Gastrocnemius medialis (tissue), 4 donors: ENCODE data around the gene DPYD. TPM values are rescaled to one million over a fixed set of nuclear protein-coding genes. Genes with fewer than 3 reads are reported as not detected.

Experiments
- ATAC-seq, 2 donors: fragments of 150-250 bp; one replicate each; pipeline ENCODE4 v1.9.1; 2016
- DNase-seq, 2 donors: peaks; one replicate each; pipeline ENCODE4 v3.0.0-alpha.2; 2019
- H3K27ac ChIP-seq, 4 donors: fragments of 200-600 bp; sonication (generic); 1 replicate in 1 of 4; 2 replicates in 3 of 4; pipeline ENCODE4 v1.5.1; 2016 to 2018; ENCODE audit warnings: mild to moderate bottlenecking in 2 of 4, moderate library complexity in 1 of 4
- H3K27me3 ChIP-seq, 3 donors: fragments of 200-600 bp; sonication (generic) in 2 of 3; 1 replicate in 1 of 3; 2 replicates in 2 of 3; pipeline versions ENCODE4 v1.5.1 to v1.6.0; 2016 to 2019; ENCODE audit warnings: mild to moderate bottlenecking in 1 of 3, moderate library complexity in 1 of 3
- H3K36me3 ChIP-seq, 2 donors: fragments of 200-600 bp; sonication (generic) in 1 of 2; one replicate each; pipeline ENCODE4 v1.5.1; 2017 to 2018
- H3K4me1 ChIP-seq, 2 donors: fragments of 200-600 bp; sonication (generic) in 1 of 2; one replicate each; pipeline ENCODE4 v1.5.1; 2016 to 2017; ENCODE audit warnings: mild to moderate bottlenecking in 2 of 2
- H3K4me3 ChIP-seq, 4 donors: fragments of 200-600 bp; sonication (generic) in 3 of 4; 1 replicate in 1 of 4; 2 replicates in 3 of 4; pipeline ENCODE4 v1.5.1; 2016 to 2019; ENCODE audit warnings: mild to moderate bottlenecking in 2 of 4
- H3K9me3 ChIP-seq, 3 donors: fragments of 200-600 bp; sonication (generic) in 2 of 3; 1 replicate in 1 of 3; 2 replicates in 2 of 3; pipeline ENCODE4 v1.5.1; 2016 to 2019
- CTCF ChIP-seq, 5 experiments: fragments of 450-650 bp in 3 of 5; fragments of 200-600 bp in 2 of 5; sonication (generic) in 2 of 5; IDR thresholded peaks in 4 of 5; conservative IDR thresholded peaks in 1 of 5; 1 replicate in 4 of 5; 2 replicates in 1 of 5; pipeline ENCODE4 v1.5.1; 2016 to 2019; ENCODE audit warnings: antibody characterized with exemption in 5 of 5, mild to moderate bottlenecking in 3 of 5, moderate library complexity in 3 of 5
- POLR2A ChIP-seq, 2 donors: fragments of 450-650 bp; IDR thresholded peaks; one replicate each; pipeline ENCODE4 v1.6.1; 2017; ENCODE audit warnings: antibody characterized with exemption in 2 of 2, mild to moderate bottlenecking in 2 of 2, moderate library complexity in 2 of 2
- in situ Hi-C, 4 donors: fragments of 200-750 bp; cut with MboI; loops; one replicate each; pipeline versions ENCODE4 v1.15.0 to v1.8.0; 2017; ENCODE audit warnings: low sequenced_read_pairs in 4 of 4
- intact Hi-C: fragments of 100-400 bp; cut with DNase I; formaldehyde crosslinking; loops from one replicate; pipeline ENCODE4 v1.15.1; 2023; ENCODE audit warnings: low total_unique reads
- total RNA-seq, 4 donors: library from RNA; depleted of rRNA; stranded (reverse); fragments of >200 nt; gene quantifications; one replicate each; pipeline versions ENCODE4 v1.1.0 to v1.2.3, GENCODE V29; 2016

DPYD gene
- total RNA-seq, 4 donors from 2014 or later: 4.6 to 13.9 (median 9.1) TPM

GRCh38 chr1:97417661-97418060 lies 503.2 kb downstream of the DPYD start:
- intact Hi-C loops: no loop called here

GRCh38 chr1:97414682-97415312 lies 506.0 kb downstream of the DPYD start:
- H3K4me1 ChIP-seq: no peaks in the 10 kb centered on the region
- intact Hi-C loops (no loop called here), in situ Hi-C loops (no loop called here)
- H3K9me3 ChIP-seq: no peaks in the 10 kb centered on the region
- TF ChIP-seq CTCF (IDR thresholded peaks at IDR 0.05 in 4 of 5, conservative IDR thresholded peaks at IDR 0.05 in 1 of 5) (no peak), POLR2A (IDR thresholded peaks at IDR 0.05) (no peak)
- DNase-seq (no peak), ATAC-seq (no peak)
- no peak overlapping the region for H3K4me3 ChIP-seq
- no peaks in the 10 kb centered on the region for H3K36me3 ChIP-seq
- H3K27me3 ChIP-seq: no peaks in the 10 kb centered on the region
- H3K27ac ChIP-seq: no peak overlapping the region

More at GRCh38 chr1:97417661-97418060, 503.2 kb downstream of the DPYD start:
- no peaks in the 10 kb centered on the region for H3K4me1 ChIP-seq
- DNase-seq (no peak), ATAC-seq (no peak)
- TF ChIP-seq CTCF (IDR thresholded peaks at IDR 0.05 in 4 of 5, conservative IDR thresholded peaks at IDR 0.05 in 1 of 5): no peak
- no peak for TF ChIP-seq POLR2A (IDR thresholded peaks at IDR 0.05)
- H3K4me3 ChIP-seq: no peak overlapping the region
- in situ Hi-C loops: no loop called here
- H3K9me3 ChIP-seq: no peaks in the 10 kb centered on the region
- no peaks in the 10 kb centered on the region for H3K27me3 ChIP-seq
- H3K36me3 ChIP-seq: no peaks in the 10 kb centered on the region
- no peak overlapping the region for H3K27ac ChIP-seq

GRCh38 chr1:97412737-97413136 lies 508.1 kb downstream of the DPYD start:
- in situ Hi-C loops (no loop called here), intact Hi-C loops (no loop called here)
- Histone ChIP-seq H3K27ac (no peak overlapping the region), H3K27me3 (no peaks in the 10 kb centered on the region), H3K36me3 (no peaks in the 10 kb centered on the region), H3K9me3 (no peaks in the 10 kb centered on the region), H3K4me3 (no peak overlapping the region), H3K4me1 (no peaks in the 10 kb centered on the region)
- TF ChIP-seq CTCF (IDR thresholded peaks at IDR 0.05 in 4 of 5, conservative IDR thresholded peaks at IDR 0.05 in 1 of 5): no peak
- TF ChIP-seq POLR2A (IDR thresholded peaks at IDR 0.05): no peak
- ATAC-seq (no peak), DNase-seq (no peak)

- Histone ChIP-seq H3K4me3 (no peak overlapping the region), H3K4me1 (no peaks in the 10 kb centered on the region), H3K27me3 (no peaks in the 10 kb centered on the region), H3K9me3 (no peaks in the 10 kb centered on the region), H3K27ac (no peak overlapping the region), H3K36me3 (no peaks in the 10 kb centered on the region)
- ATAC-seq (no peak), DNase-seq (no peak)
- intact Hi-C loops: no loop called here
- TF ChIP-seq CTCF (IDR thresholded peaks at IDR 0.05 in 4 of 5, conservative IDR thresholded peaks at IDR 0.05 in 1 of 5) (no peak), POLR2A (IDR thresholded peaks at IDR 0.05) (no peak)
- in situ Hi-C loops: no loop called here
Observed at GRCh38 chr1:97412166-97412565, 508.7 kb downstream of the DPYD start.

GRCh38 chr1:97396463-97396862 lies 524.4 kb downstream of the DPYD start:
- Histone ChIP-seq H3K27ac (no peak overlapping the region), H3K4me1 (no peaks in the 10 kb centered on the region), H3K9me3 (no peaks in the 10 kb centered on the region), H3K4me3 (no peak overlapping the region), H3K36me3 (no peaks in the 10 kb centered on the region), H3K27me3 (no peaks in the 10 kb centered on the region)
- TF ChIP-seq CTCF (IDR thresholded peaks at IDR 0.05 in 4 of 5, conservative IDR thresholded peaks at IDR 0.05 in 1 of 5): no peak
- TF ChIP-seq POLR2A (IDR thresholded peaks at IDR 0.05): no peak
- ATAC-seq (no peak), DNase-seq (no peak)
- in situ Hi-C loops: no loop called here
- intact Hi-C loops: no loop called here
